ENCODE data around the gene MRPL44.

MRPL44 gene

DNA sequence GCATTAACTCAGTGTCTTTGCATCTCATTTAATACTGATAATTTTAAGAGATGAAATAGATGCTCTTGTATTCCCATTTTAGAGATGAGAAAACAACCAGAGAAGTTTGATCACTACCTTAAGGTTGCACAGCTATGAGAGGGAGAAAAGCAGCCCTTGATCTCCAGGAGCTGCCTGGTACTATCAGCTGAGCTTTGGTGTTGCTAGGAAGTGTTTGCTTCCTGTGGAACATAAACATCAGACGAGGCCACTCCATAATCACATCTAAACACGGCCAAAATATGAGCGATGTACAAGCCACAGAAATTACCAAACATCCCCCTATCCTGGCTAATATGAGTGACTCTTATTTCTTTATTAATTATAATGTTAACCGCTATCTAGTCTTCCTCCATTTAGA lies 11.5 kb upstream of the MRPL44 start:
- Histone ChIP-seq H3K9me3 (no peaks in the 10 kb centered on the region), H3K27me3 (no peaks in the 10 kb centered on the region), H3K27ac (peak overlapping the region in 1 of 2 donors; percentile 100), H3K4me3 (peak overlapping the region; percentile 93 to 100), H3K36me3 (no peaks in the 10 kb centered on the region), H3K4me1 (peaks cover 0 to 32% (median 21%) of the 10 kb centered on the region in 4 donors)
- TF ChIP-seq, protein P1, sequence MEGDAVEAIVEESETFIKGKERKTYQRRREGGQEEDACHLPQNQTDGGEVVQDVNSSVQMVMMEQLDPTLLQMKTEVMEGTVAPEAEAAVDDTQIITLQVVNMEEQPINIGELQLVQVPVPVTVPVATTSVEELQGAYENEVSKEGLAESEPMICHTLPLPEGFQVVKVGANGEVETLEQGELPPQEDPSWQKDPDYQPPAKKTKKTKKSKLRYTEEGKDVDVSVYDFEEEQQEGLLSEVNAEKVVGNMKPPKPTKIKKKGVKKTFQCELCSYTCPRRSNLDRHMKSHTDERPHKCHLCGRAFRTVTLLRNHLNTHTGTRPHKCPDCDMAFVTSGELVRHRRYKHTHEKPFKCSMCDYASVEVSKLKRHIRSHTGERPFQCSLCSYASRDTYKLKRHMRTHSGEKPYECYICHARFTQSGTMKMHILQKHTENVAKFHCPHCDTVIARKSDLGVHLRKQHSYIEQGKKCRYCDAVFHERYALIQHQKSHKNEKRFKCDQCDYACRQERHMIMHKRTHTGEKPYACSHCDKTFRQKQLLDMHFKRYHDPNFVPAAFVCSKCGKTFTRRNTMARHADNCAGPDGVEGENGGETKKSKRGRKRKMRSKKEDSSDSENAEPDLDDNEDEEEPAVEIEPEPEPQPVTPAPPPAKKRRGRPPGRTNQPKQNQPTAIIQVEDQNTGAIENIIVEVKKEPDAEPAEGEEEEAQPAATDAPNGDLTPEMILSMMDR (IDR thresholded peaks at IDR 0.05) = no peak
- DNase-seq = no peak
- intact Hi-C loops (cut with DNase I; ENCODE audit: low total_unique reads) = no loop called here

DNA sequence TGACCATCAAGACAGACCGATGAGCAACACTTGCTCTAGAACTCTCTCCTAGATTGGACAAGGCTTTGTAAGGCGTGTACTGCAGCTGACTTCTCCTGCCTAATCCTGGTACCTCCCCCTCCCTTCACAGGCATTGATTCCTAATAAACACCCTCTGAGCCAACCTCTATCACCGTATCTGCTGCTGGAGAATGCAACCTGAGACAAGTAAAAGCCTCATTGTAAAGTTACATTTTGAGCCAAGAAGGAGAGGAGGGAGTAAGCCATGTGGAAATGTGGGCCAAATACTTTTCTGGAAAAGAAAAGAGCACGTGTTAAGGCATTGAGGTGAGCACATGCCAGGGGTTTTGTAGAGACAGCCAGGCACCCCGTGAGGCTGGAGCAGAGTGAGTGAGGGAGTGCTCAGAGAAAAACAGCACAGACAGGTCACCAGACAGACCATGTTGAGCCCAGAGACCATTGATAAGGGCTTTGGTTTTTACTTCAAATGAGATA lies 9.5 kb upstream of the MRPL44 start:
- no peaks in the 10 kb centered on the region for H3K27me3 ChIP-seq
- TF ChIP-seq, protein P1 (IDR thresholded peaks at IDR 0.05) = no peak
- no peak overlapping the region for H3K27ac ChIP-seq
- intact Hi-C loops (cut with DNase I; ENCODE audit: low total_unique reads) = no loop called here
- peaks cover 0 to 20% (median 12%) of the 10 kb centered on the region in 4 donors for H3K4me1 ChIP-seq
- no peaks in the 10 kb centered on the region for H3K36me3 ChIP-seq
- H3K4me3 ChIP-seq = no peak overlapping the region
- no peaks in the 10 kb centered on the region for H3K9me3 ChIP-seq
- DNase-seq = no peak

DNA sequence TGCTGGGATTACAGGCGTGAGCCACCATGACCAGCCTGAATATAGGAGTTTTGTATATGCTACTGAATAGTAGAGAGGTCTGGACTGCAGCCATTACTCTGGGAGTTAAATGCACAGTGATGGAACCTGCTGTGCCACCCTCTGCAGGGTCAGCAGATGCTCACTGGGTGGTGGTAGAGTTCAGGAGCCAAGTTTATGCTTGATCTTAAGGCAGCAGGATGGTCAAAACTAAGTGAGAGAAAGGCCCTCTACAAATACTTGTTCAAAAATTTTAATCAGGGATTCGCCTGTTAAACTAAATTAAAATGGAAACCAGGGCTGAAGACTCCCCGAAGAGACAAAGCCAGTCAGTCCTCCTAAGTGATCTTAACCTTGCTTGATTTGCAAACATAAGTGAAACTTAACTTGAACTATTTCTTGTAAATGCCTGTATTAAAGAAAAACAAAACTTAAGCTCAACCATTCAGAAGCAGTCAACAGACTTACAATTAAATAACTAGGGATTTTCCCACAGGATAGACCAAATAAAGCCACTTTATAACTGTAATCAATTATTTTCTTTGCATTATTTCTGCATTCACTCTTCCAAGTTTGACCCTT lies 7.9 kb upstream of the MRPL44 start:
- DNase-seq = no peak
- intact Hi-C loops (cut with DNase I; ENCODE audit: low total_unique reads) = no loop called here
- TF ChIP-seq, protein P1 (IDR thresholded peaks at IDR 0.05) = no peak

DNA sequence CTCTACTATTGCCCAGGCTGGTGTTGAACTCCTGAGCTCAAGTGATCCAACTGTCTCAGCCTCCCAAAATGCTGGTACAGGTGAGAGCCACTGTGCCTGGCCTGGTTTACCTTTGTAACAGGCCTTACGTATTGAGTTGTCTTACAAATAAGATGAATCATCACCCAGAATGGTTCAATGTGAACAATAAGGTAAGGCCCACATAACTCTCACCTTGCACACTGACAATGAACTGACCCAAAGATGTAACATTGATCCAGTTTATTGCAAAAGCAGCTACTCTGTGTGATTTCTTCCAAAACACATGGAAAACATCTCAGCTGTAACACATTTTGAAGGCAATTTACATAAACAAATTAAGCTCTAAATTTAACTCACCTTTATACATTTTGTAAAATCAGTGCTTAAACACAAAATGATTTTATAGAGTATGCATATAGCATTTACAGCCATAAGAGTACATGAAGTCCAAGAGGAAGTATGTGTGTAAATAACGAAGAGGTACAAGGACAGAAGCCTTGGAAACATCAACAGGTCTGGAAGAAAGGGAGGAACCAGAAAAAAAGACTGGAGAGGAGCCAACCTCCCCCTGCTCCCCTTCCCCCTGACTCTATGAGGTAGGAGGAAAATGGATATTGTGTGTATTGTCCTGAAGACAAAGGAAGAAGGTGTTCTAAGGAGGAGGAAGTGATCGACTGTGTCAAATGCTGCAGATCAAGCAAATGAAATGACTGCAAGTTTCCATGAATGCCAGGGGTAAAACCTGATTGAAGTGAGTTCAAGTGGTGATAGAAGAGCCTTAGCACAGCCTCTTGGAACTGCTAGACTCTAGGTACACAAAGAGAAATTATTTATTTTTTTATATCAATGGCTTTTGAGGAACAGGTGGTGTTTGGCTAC lies 6.6 kb upstream of the MRPL44 start:
- Histone ChIP-seq H3K36me3 (no peaks in the 10 kb centered on the region), H3K9me3 (no peaks in the 10 kb centered on the region), H3K4me3 (no peak overlapping the region), H3K27ac (no peak overlapping the region), H3K4me1 (peaks cover 0 to 3% (median 2%) of the 10 kb centered on the region in 4 donors), H3K27me3 (no peaks in the 10 kb centered on the region)
- TF ChIP-seq, protein P1 (IDR thresholded peaks at IDR 0.05) = no peak
- no peak for DNase-seq
- intact Hi-C loops (cut with DNase I; ENCODE audit: low total_unique reads) = no loop called here

More for the DNA sequence above, 7.9 kb upstream of the MRPL44 start:
- peaks cover 0 to 7% (median 6%) of the 10 kb centered on the region in 4 donors for H3K4me1 ChIP-seq
- no peaks in the 10 kb centered on the region for H3K27me3 ChIP-seq
- no peaks in the 10 kb centered on the region for H3K36me3 ChIP-seq
- H3K4me3 ChIP-seq = no peak overlapping the region
- no peak overlapping the region for H3K27ac ChIP-seq
- H3K9me3 ChIP-seq = no peaks in the 10 kb centered on the region

DNA sequence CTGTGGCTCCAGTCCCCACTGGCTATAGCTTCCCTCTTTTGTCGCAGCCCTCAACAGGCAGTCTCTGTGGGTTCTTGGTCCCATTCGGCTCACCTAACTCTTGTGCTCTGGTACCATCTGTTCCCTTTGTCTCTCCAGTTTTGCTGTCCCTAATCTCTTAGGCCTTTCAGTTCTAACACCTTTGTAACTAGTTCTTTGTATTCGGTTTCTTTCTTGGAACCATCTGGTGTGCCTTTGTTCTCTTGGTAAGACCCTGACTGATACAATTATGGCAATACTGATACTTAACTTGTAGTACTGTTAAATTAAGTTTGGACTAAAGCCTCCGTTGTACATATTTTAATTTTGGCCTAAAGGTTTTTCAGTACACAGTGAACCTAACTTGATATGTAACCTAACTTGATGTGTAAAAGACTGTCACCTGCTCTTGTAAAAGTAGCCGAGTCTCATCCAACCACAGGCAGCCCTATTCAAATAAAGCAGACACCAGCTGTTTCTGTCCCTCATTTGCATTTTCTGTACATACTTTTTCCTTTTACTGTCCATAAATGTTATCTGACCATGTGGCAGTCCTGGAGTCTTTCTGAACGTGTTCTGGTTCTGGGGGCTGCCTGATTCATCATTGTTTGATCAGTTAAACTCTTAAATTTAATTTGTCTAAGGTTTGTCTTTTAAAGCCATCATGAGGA lies 4.8 kb upstream of the MRPL44 start:
- DNase-seq = no peak
- H3K9me3 ChIP-seq = no peaks in the 10 kb centered on the region
- no peaks in the 10 kb centered on the region for H3K27me3 ChIP-seq
- no peak overlapping the region for H3K27ac ChIP-seq
- H3K4me1 ChIP-seq = peaks cover 0 to 9% (median 6%) of the 10 kb centered on the region in 4 donors
- intact Hi-C loops (cut with DNase I; ENCODE audit: low total_unique reads) = no loop called here
- TF ChIP-seq, protein P1 (IDR thresholded peaks at IDR 0.05) = no peak
- no peaks in the 10 kb centered on the region for H3K36me3 ChIP-seq
- H3K4me3 ChIP-seq = no peak overlapping the region
